ENCODE measurements around the gene HTT. TPM values are rescaled to one million over a fixed set of nuclear protein-coding genes. Genes with fewer than 3 reads are reported as not detected.

Gene HTT
- total RNA-seq, 1 donor from 2014 or later, result 65.2 TPM

DNA sequence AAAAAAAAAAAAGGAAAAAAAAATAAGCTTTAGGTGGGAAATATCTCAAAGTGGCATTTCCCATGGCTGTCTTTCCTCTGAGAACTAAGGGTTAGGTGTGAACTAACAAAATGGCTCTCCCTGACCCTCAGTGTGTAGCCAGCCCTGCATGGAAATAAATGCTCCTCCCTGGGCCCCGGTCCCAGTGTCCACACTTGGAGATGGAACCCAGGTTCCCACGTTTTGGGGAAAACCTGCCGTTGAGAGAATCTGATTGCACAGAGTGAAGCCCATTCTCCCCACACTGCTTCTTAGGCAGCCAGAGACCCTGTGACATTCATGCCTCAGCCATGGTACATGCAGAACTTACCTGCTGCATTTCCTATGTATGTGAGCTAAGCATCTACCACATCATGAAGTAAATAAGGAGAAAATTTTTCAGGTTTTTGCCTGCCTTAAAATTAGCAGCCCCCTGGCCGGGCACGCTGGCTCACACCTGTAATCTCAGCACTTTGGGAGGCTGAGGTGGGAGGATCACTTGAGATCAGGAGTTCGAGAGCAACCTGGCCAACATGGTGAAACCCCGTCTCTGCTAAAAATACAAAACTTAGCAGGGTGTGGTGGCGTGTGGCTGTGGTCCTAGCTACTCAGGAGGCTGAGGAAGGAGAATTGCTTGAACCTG, 34.6 kb upstream of the HTT start:
- Histone ChIP-seq H3K27ac (ENCODE audit: low read depth, low read length) (no peak overlapping the region), H3K4me1 (ENCODE audit: insufficient read depth, low read length) (peaks cover 9% of the 10 kb centered on the region)
- no peaks in the 10 kb centered on the region for H3K4me1 Mint-ChIP-seq (ENCODE audit: low read depth, unreplicated experiment)

DNA sequence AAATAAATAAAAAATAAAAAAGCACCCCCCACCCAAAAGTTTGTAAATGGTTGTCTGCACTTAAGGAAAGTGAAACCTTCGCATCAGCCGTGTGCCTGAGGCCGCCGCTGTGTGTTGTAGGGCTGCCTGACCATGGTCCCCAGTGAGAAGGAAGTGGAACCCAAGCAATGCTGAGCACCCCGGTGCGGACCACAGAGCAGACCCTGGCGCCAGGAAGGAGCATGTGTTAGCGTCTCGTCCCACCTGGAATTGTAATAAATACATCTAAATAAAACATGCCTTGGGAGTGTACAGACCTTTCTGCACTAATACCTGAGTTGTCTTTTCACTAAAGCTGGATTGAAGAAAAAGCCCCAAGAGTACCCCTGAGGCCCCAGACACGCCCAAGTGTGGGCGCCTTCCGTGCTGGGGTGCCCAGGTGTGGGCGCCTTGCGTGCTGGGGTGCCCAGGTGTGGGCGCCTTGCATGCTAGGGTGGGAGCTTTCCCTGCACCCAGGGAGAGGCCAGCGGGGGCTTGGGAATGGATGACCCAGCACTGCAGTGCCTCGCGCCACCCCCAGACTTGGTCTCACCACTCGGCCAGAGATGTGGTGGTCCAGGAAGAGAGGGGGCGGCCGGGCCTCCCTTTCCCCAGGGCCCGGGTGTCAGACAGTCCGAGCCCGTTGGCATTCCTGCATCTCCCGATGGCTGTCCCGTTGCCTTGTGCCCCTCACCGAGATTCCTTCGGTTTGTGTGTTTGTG, 33.9 kb upstream of the HTT start:
- H3K9me3 ChIP-seq (ENCODE audit: insufficient read depth, low read depth, low read length), result no peaks in the 10 kb centered on the region
- no peak overlapping the region for H2AFZ ChIP-seq (ENCODE audit: low read depth, low read length)
- peaks cover 9% of the 10 kb centered on the region for H3K4me1 ChIP-seq (ENCODE audit: insufficient read depth, low read length)
- no peak overlapping the region for H3K27ac ChIP-seq (ENCODE audit: low read depth, low read length)
- H3K27ac Mint-ChIP-seq (ENCODE audit: unreplicated experiment), result no peak overlapping the region
- no peaks in the 10 kb centered on the region for H3K79me2 ChIP-seq (ENCODE audit: insufficient read depth, low read length)
- no peak for TF ChIP-seq EZH2 (IDR thresholded peaks at IDR 0.05; ENCODE audit: insufficient read depth, low read length)
- TF ChIP-seq, protein P1, sequence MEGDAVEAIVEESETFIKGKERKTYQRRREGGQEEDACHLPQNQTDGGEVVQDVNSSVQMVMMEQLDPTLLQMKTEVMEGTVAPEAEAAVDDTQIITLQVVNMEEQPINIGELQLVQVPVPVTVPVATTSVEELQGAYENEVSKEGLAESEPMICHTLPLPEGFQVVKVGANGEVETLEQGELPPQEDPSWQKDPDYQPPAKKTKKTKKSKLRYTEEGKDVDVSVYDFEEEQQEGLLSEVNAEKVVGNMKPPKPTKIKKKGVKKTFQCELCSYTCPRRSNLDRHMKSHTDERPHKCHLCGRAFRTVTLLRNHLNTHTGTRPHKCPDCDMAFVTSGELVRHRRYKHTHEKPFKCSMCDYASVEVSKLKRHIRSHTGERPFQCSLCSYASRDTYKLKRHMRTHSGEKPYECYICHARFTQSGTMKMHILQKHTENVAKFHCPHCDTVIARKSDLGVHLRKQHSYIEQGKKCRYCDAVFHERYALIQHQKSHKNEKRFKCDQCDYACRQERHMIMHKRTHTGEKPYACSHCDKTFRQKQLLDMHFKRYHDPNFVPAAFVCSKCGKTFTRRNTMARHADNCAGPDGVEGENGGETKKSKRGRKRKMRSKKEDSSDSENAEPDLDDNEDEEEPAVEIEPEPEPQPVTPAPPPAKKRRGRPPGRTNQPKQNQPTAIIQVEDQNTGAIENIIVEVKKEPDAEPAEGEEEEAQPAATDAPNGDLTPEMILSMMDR (IDR thresholded peaks at IDR 0.05; ENCODE audit: insufficient read depth, low read depth, low read length), result no peak
- H3K27me3 ChIP-seq (ENCODE audit: insufficient read depth, low read length), result no peaks in the 10 kb centered on the region
- peak overlapping the region; percentile 78 for H3K4me2 ChIP-seq (ENCODE audit: low read length)
- no peaks in the 10 kb centered on the region for H3K4me1 Mint-ChIP-seq (ENCODE audit: low read depth, unreplicated experiment)
- H3K9ac ChIP-seq (ENCODE audit: low read length), result no peak overlapping the region
- no peaks in the 10 kb centered on the region for H3K36me3 ChIP-seq (ENCODE audit: insufficient read depth, low read length)
- peaks cover 2% of the 10 kb centered on the region for H3K36me3 Mint-ChIP-seq (ENCODE audit: low read depth, unreplicated experiment)
- FAIRE-seq (no peak), DNase-seq (ENCODE audit: low read depth) (no peak)
- H4K20me1 ChIP-seq (ENCODE audit: insufficient read depth, low read length), result no peaks in the 10 kb centered on the region
- no peak overlapping the region for H3K4me3 ChIP-seq (ENCODE audit: insufficient read depth, low read depth, low read length)
- H3K9me3 Mint-ChIP-seq (ENCODE audit: unreplicated experiment), result no peaks in the 10 kb centered on the region
- no peak overlapping the region for H3K4me3 Mint-ChIP-seq (ENCODE audit: unreplicated experiment)
- peaks cover 36% of the 10 kb centered on the region for H3K27me3 Mint-ChIP-seq (ENCODE audit: low read depth, unreplicated experiment)

More for the DNA sequence above, 34.6 kb upstream of the HTT start:
- Histone ChIP-seq H3K27me3 (ENCODE audit: insufficient read depth, low read length) (no peaks in the 10 kb centered on the region), H3K9ac (ENCODE audit: low read length) (no peak overlapping the region), H3K36me3 (ENCODE audit: insufficient read depth, low read length) (no peaks in the 10 kb centered on the region), H3K9me3 (ENCODE audit: insufficient read depth, low read depth, low read length) (no peaks in the 10 kb centered on the region), H4K20me1 (ENCODE audit: insufficient read depth, low read length) (no peaks in the 10 kb centered on the region), H2AFZ (ENCODE audit: low read depth, low read length) (no peak overlapping the region), H3K79me2 (ENCODE audit: insufficient read depth, low read length) (no peaks in the 10 kb centered on the region), H3K4me3 (ENCODE audit: insufficient read depth, low read depth, low read length) (no peak overlapping the region), H3K4me2 (ENCODE audit: low read length) (no peak overlapping the region)
- H3K9me3 Mint-ChIP-seq (ENCODE audit: unreplicated experiment), result no peaks in the 10 kb centered on the region
- no peak for FAIRE-seq
- H3K27me3 Mint-ChIP-seq (ENCODE audit: low read depth, unreplicated experiment), result peaks cover 36% of the 10 kb centered on the region
- DNase-seq (ENCODE audit: low read depth), result no peak
- H3K4me3 Mint-ChIP-seq (ENCODE audit: unreplicated experiment), result no peak overlapping the region
- TF ChIP-seq, protein P1 (IDR thresholded peaks at IDR 0.05; ENCODE audit: insufficient read depth, low read depth, low read length), result no peak
- no peak for TF ChIP-seq EZH2 (IDR thresholded peaks at IDR 0.05; ENCODE audit: insufficient read depth, low read length)
- H3K36me3 Mint-ChIP-seq (ENCODE audit: low read depth, unreplicated experiment), result peaks cover 2% of the 10 kb centered on the region
- no peak overlapping the region for H3K27ac Mint-ChIP-seq (ENCODE audit: unreplicated experiment)

All from astrocyte (in vitro differentiated cells and primary cell).